GM12891 (cell line): Measurements from ENCODE around the gene PEPD.

ENCODE experiments used
- DNase-seq: peaks from one replicate; pipeline ENCODE4 v3.0.0; 2011; ENCODE audit warnings: low spot score; ENCODE audit not compliant: insufficient read length
- FAIRE-seq: peaks from 2 replicates; lab custom pipeline; 2011; peaks lifted over from hg19 to GRCh38; lab: Jason Lieb, UNC
- PAX5 ChIP-seq: IDR thresholded peaks from 2 replicates; pipeline ENCODE4 v1.6.1; 2011; ENCODE audit warnings: low read length, moderate library complexity, mild to moderate bottlenecking; ENCODE audit not compliant: insufficient read depth, severe bottlenecking
- POLR2A ChIP-seq: IDR thresholded peaks from 2 replicates; pipeline ENCODE4 v1.6.1; 2011; ENCODE audit warnings: low read depth, low read length, control low read depth
- POLR2AphosphoS5 ChIP-seq: IDR thresholded peaks from 2 replicates; pipeline ENCODE4 v1.6.1; 2011; ENCODE audit warnings: low read depth, low read length, control low read depth
- POU2F2 ChIP-seq: IDR thresholded peaks from 2 replicates; pipeline ENCODE4 v1.6.1; 2011; ENCODE audit warnings: low read depth, mild to moderate bottlenecking, control low read depth, low read length, moderate library complexity
- SPI1 ChIP-seq: IDR thresholded peaks from 2 replicates; pipeline ENCODE4 v1.6.1; 2011; ENCODE audit warnings: low read depth, low read length, control low read depth
- TAF1 ChIP-seq: IDR thresholded peaks from 2 replicates; pipeline ENCODE4 v1.6.1; 2011; ENCODE audit warnings: low read depth, low read length, control low read depth

PEPD gene

GRCh38 chr19:33382006-33382405 is 139.6 kb downstream of the PEPD start:
- TF ChIP-seq SPI1 = no peak
- no peak for TF ChIP-seq PAX5
- no peak for TF ChIP-seq POLR2A
- no peak for TF ChIP-seq TAF1
- TF ChIP-seq POU2F2 = no peak
- FAIRE-seq = no peak
- no peak for DNase-seq

- no peak for TF ChIP-seq POU2F2
- no peak for TF ChIP-seq POLR2AphosphoS5
- TF ChIP-seq TAF1 = no peak
- TF ChIP-seq PAX5 = no peak
- TF ChIP-seq POLR2A = no peak
- no peak for TF ChIP-seq SPI1
- DNase-seq = no peak
- no peak for FAIRE-seq
These were observed 140.5 kb downstream of the PEPD start for GRCh38 chr19:33381101-33381500.

- TF ChIP-seq POLR2AphosphoS5 (no peak), POLR2A (no peak), POU2F2 (no peak), SPI1 (no peak)
- no peak for DNase-seq
- FAIRE-seq = no peak
These were observed 142.3 kb downstream of the PEPD start for GRCh38 chr19:33379151-33379829.

GRCh38 chr19:33377586-33378475 is 143.8 kb downstream of the PEPD start:
- FAIRE-seq = no peak
- no peak for DNase-seq
- TF ChIP-seq SPI1 (no peak), TAF1 (no peak), POLR2AphosphoS5 (no peak), POLR2A (no peak), POU2F2 (no peak), PAX5 (no peak)

- DNase-seq (no peak), FAIRE-seq (no peak)
- TF ChIP-seq TAF1 (no peak), POLR2A (no peak), POLR2AphosphoS5 (no peak), POU2F2 (no peak), PAX5 (no peak), SPI1 (no peak)
These were observed 144.5 kb downstream of the PEPD start for GRCh38 chr19:33376941-33377557.

GRCh38 chr19:33376423-33376822 is 145.2 kb downstream of the PEPD start:
- TF ChIP-seq POLR2A (no peak), TAF1 (no peak), PAX5 (no peak)
- no peak for FAIRE-seq
- DNase-seq = no peak

GRCh38 chr19:33375837-33376159 is 145.8 kb downstream of the PEPD start:
- DNase-seq (no peak), FAIRE-seq (no peak)
- TF ChIP-seq TAF1 (no peak), POLR2AphosphoS5 (no peak), SPI1 (no peak), PAX5 (no peak), POU2F2 (no peak), POLR2A (no peak)

- no peak for TF ChIP-seq PAX5
- TF ChIP-seq SPI1 = no peak
- no peak for TF ChIP-seq TAF1
- TF ChIP-seq POU2F2 = no peak
- TF ChIP-seq POLR2AphosphoS5 = no peak
- no peak for TF ChIP-seq POLR2A
- FAIRE-seq (no peak), DNase-seq (no peak)
These were observed 146.3 kb downstream of the PEPD start for GRCh38 chr19:33375156-33375836.

GRCh38 chr19:33374236-33374714 is 147.3 kb downstream of the PEPD start:
- TF ChIP-seq POLR2AphosphoS5 (no peak), PAX5 (no peak)
- FAIRE-seq (no peak), DNase-seq (no peak)
